MM.1S (cell line): ENCODE results near the gene COL4A3.

Experiments
- DNase-seq: peaks from one replicate; pipeline ENCODE4 v3.0.0-alpha.2; 2015
- H2AFZ ChIP-seq: fragments of 300-600 bp; sonication (generic); 2 replicates; pipeline ENCODE4 v1.6.0; 2016; ENCODE audit warnings: antibody characterized with exemption, low read length
- H3F3A ChIP-seq: fragments of 300-600 bp; sonication (generic); 2 replicates; pipeline ENCODE4 v1.6.1; 2016; ENCODE audit warnings: mild to moderate bottlenecking, antibody characterized with exemption, low read length, moderate library complexity, mixed read lengths; ENCODE audit not compliant: insufficient read depth
- H3K27ac ChIP-seq: fragments of 300-600 bp; sonication (generic); 2 replicates; pipeline ENCODE4 v1.5.1; 2016; ENCODE audit warnings: mild to moderate bottlenecking, low read length
- H3K27me3 ChIP-seq: fragments of 300-600 bp; sonication (generic); replicated peaks from 2 replicates; pipeline ENCODE4 v1.6.0; 2016; ENCODE audit warnings: low read length; ENCODE audit not compliant: insufficient read depth
- H3K36me3 ChIP-seq: fragments of 300-600 bp; sonication (generic); replicated peaks from 2 replicates; pipeline ENCODE4 v1.6.1; 2016; ENCODE audit warnings: mild to moderate bottlenecking, low read length, mixed read lengths; ENCODE audit not compliant: insufficient read depth
- H3K4me1 ChIP-seq: fragments of 300-600 bp; sonication (generic); 2 replicates; pipeline ENCODE4 v1.6.1; 2016; ENCODE audit warnings: low read length, mixed read lengths
- H3K4me2 ChIP-seq: fragments of 300-600 bp; sonication (generic); 2 replicates; pipeline ENCODE4 v1.6.0; 2016; ENCODE audit warnings: low read depth, low read length
- H3K4me3 ChIP-seq: fragments of 300-600 bp; sonication (generic); 2 replicates; pipeline ENCODE4 v1.5.1; 2016; ENCODE audit warnings: low read length, mixed read lengths
- H3K79me2 ChIP-seq: fragments of 300-600 bp; sonication (generic); 2 replicates; pipeline ENCODE4 v1.6.1; 2016; ENCODE audit warnings: mixed run types, low read length, mixed read lengths
- H3K9ac ChIP-seq: fragments of 300-600 bp; sonication (generic); 2 replicates; pipeline ENCODE4 v1.6.1; 2016; ENCODE audit warnings: low read length, mixed read lengths
- H3K9me2 ChIP-seq: fragments of 300-600 bp; sonication (generic); replicated peaks from 2 replicates; pipeline ENCODE4 v1.6.1; 2016; ENCODE audit warnings: mild to moderate bottlenecking, low read length, mixed read lengths; ENCODE audit not compliant: insufficient read depth
- H3K9me3 ChIP-seq: fragments of 300-600 bp; sonication (generic); replicated peaks from 2 replicates; pipeline ENCODE4 v1.6.1; 2016; ENCODE audit warnings: mild to moderate bottlenecking, low read length, mixed read lengths; ENCODE audit not compliant: insufficient read depth
- H4K20me1 ChIP-seq: fragments of 300-600 bp; sonication (generic); 2 replicates; pipeline ENCODE4 v1.6.1; 2016; ENCODE audit warnings: mild to moderate bottlenecking, low read length, moderate library complexity, mixed read lengths; ENCODE audit not compliant: insufficient read depth
- EZH2 ChIP-seq: fragments of 300-600 bp; sonication (generic); optimal IDR thresholded peaks from 2 replicates; pipeline ENCODE3; 2017; ENCODE audit warnings: low read depth, mild to moderate bottlenecking, antibody characterized with exemption, low read length, mixed read lengths
- EZH2phosphoT487 ChIP-seq: fragments of 300-600 bp; sonication (generic); IDR thresholded peaks from 2 replicates; pipeline ENCODE4 v1.6.1; 2018; ENCODE audit warnings: antibody characterized with exemption, low read length
- TF ChIP-seq, protein P1 (sequence below): fragments of 300-600 bp; sonication (generic); IDR thresholded peaks from 2 replicates; pipeline ENCODE4 v1.5.1; 2016; ENCODE audit warnings: antibody characterized with exemption, low read length, mixed read lengths

The COL4A3 gene

DNA sequence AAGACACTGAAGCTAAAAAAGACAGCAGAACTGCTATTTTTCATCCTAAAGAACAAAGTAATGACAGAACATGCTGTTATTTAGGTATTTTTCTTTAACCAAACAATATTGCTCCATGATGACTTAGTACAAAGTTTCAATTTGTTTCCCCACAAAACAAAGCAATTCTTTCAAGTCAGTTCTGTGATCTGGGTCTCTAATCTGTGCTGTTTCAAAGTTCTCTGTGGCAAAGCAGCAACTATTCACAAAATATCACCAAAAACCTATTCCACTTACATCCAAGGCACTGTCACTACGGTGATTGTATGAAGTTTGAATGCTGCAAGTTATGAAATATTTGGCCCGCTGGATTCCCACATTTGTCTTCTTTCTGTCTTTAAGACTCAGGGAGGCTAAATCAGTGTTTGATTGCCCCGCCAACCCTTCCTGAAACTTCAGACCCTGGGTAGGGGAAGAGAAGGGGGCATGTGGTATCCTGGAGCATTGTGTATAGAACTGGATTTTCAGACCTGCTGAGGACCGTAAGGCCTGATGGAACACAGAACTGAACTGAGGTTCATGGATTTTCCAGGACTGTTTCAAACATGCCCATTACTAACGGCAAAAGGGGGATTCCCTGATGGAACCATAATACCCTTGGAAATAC is 147.6 kb downstream of the COL4A3 start:
- no peak for DNase-seq
- no peaks in the 10 kb centered on the region for H3K9me3 ChIP-seq
- no peak overlapping the region for H3K27ac ChIP-seq
- no peak overlapping the region for H2AFZ ChIP-seq
- H3K36me3 ChIP-seq, result no peaks in the 10 kb centered on the region
- H4K20me1 ChIP-seq, result no peaks in the 10 kb centered on the region
- H3K79me2 ChIP-seq, result no peaks in the 10 kb centered on the region
- TF ChIP-seq EZH2phosphoT487 (no peak), EZH2 (no peak)
- TF ChIP-seq, protein P1, sequence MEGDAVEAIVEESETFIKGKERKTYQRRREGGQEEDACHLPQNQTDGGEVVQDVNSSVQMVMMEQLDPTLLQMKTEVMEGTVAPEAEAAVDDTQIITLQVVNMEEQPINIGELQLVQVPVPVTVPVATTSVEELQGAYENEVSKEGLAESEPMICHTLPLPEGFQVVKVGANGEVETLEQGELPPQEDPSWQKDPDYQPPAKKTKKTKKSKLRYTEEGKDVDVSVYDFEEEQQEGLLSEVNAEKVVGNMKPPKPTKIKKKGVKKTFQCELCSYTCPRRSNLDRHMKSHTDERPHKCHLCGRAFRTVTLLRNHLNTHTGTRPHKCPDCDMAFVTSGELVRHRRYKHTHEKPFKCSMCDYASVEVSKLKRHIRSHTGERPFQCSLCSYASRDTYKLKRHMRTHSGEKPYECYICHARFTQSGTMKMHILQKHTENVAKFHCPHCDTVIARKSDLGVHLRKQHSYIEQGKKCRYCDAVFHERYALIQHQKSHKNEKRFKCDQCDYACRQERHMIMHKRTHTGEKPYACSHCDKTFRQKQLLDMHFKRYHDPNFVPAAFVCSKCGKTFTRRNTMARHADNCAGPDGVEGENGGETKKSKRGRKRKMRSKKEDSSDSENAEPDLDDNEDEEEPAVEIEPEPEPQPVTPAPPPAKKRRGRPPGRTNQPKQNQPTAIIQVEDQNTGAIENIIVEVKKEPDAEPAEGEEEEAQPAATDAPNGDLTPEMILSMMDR, result no peak
- no peak overlapping the region for H3K4me2 ChIP-seq
- H3F3A ChIP-seq, result peaks cover 16% of the 10 kb centered on the region
- no peaks in the 10 kb centered on the region for H3K9me2 ChIP-seq
- no peak overlapping the region for H3K9ac ChIP-seq
- peaks cover 27% of the 10 kb centered on the region for H3K4me1 ChIP-seq
- no peaks in the 10 kb centered on the region for H3K27me3 ChIP-seq
- no peak overlapping the region for H3K4me3 ChIP-seq

DNA sequence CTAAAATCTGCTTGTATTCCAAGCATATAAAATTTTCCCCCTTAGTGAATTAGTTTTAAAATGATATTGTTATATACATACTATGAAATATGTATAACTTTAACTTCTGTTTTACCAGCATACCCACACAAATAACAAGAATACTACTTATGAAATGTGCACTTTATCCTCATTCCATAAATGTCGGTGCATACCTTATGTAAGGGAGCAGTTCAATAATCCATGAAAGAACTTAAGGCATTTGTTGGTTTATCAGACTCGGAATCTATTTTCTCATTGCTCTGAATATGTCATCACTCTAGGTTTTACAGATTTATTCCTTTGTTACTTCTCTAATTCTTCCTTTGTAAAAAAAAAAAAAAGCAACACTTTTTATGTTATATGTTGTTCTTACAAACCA is 148.2 kb downstream of the COL4A3 start:
- no peak overlapping the region for H3K4me2 ChIP-seq
- DNase-seq, result no peak

DNA sequence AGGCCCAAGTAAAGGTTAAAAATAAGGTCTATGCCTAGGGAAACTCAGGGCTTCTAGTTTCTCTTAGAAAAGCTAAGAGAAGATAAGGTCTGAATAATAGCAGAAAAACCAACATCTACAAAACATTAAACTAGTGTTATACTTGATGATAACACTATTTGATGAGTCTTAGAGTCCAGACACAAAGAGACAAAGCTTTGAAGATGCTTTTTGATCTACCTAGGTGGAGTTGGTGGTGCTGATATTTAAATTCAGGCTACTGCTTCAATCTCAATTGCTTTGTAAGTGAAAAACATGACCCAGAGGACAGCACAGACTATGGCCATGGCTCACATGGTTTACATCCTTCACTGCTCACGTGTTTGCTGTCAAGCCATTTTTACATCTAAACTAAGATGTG is 148.9 kb downstream of the COL4A3 start:
- no peak overlapping the region for H3K27ac ChIP-seq
- no peak overlapping the region for H3K9ac ChIP-seq
- no peak overlapping the region for H2AFZ ChIP-seq
- H3K4me1 ChIP-seq, result peaks cover 20% of the 10 kb centered on the region
- H3K9me3 ChIP-seq, result no peaks in the 10 kb centered on the region
- no peaks in the 10 kb centered on the region for H3K36me3 ChIP-seq
- DNase-seq, result no peak
- no peaks in the 10 kb centered on the region for H3K27me3 ChIP-seq
- TF ChIP-seq, protein P1, result no peak
- TF ChIP-seq EZH2 (no peak), EZH2phosphoT487 (no peak)
- H3K4me2 ChIP-seq, result no peak overlapping the region
- no peaks in the 10 kb centered on the region for H3K9me2 ChIP-seq
- H3K79me2 ChIP-seq, result no peaks in the 10 kb centered on the region
- H4K20me1 ChIP-seq, result no peaks in the 10 kb centered on the region
- H3K4me3 ChIP-seq, result no peak overlapping the region
- peaks cover 15% of the 10 kb centered on the region for H3F3A ChIP-seq

More for the DNA sequence above, 148.2 kb downstream of the COL4A3 start:
- no peaks in the 10 kb centered on the region for H3K9me2 ChIP-seq
- no peak overlapping the region for H3K27ac ChIP-seq
- no peaks in the 10 kb centered on the region for H3K36me3 ChIP-seq
- no peaks in the 10 kb centered on the region for H3K27me3 ChIP-seq
- H3K79me2 ChIP-seq, result no peaks in the 10 kb centered on the region
- no peak overlapping the region for H3K9ac ChIP-seq
- peaks cover 16% of the 10 kb centered on the region for H3F3A ChIP-seq
- H3K9me3 ChIP-seq, result no peaks in the 10 kb centered on the region
- no peak overlapping the region for H3K4me3 ChIP-seq
- TF ChIP-seq, protein P1, result no peak
- TF ChIP-seq EZH2phosphoT487, result no peak
- no peak overlapping the region for H2AFZ ChIP-seq
- no peaks in the 10 kb centered on the region for H4K20me1 ChIP-seq
- peaks cover 27% of the 10 kb centered on the region for H3K4me1 ChIP-seq
